ENCODE data around the gene PWP2.
"Not testable (repeated sequence)": the region's sequence is repeated elsewhere in the genome, so short reads cannot be mapped to it uniquely, and the experiment has no call there.

PWP2 gene

DNA sequence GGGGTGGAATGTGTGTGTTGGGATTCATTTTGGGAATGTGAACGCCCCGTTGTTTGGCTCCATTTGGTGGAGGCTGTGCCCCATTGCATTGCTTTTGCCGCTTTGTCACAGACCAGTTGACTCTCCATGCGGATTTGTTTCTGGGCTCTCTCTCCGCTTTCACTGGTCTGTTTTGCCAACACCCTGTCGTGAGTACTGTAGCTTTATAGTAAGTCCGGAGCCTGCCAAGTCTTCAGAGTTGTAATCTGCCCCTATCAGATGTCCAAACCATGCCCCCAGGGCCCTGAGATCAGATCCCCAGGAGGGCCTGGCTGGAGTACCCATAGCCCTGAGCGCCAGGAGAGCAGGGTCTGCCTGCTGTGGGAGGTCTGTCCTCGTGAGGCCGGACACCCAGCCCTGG, 43.1 kb downstream of the PWP2 start:
- H3K4me3 ChIP-seq (ENCODE audit: low read depth, low read length); DNase-seq (ENCODE audit: low read depth): not testable (repeated sequence)

DNA sequence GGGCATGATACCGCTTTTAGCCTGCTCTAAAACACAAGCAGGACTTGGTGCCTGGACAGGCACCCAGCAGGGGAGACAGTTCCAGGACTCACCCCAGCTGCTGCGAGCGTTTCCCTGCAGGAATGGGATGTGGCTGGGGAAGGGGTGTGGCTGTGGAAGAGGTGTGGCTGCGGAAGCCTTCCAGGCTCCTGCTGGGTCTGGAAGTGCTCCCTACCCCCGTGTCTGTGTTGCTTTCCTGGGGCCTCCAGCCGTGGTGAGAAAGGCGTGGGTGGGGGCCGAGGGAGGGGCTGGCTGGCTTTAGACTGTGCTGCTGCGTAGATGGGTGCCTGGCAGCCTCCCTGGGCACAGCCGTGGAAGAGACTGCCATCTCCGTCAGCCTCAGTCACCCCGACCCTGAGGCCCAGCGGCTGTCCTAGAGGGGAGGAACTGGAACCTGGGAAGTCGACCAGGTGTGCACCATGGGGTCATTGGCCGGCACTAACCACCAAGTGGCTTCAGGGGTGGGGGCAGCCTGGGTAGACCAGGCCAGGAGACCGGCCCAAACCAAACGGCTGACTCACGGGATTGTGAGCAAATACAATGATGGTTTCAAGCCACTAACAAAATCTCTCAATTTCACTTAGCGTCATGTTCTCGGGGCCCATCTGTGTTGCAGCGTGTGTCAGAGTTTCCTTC, 46.2 kb downstream of the PWP2 start:
- peak overlapping the region; percentile 31 for H3K4me3 ChIP-seq (ENCODE audit: low read depth, low read length)
- not testable (repeated sequence) for DNase-seq (ENCODE audit: low read depth)

DNA sequence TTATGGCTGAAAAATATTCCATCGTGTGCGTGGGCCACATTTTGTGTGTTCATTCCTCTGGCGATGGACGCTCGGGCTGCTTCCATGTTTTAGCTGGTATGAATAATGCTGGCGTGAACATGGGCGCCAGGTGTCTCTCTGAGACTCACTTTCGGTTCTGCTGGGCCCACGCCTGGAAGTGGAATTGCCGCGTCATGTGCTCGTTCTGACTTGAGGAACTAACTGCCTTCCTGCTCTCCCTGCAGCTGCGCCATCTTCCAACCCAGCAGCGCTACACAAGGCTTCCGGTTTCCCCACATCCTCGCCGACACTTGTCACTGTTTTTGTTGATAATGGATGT, 46.7 kb downstream of the PWP2 start:
- not testable (repeated sequence) for DNase-seq (ENCODE audit: low read depth)

DNA sequence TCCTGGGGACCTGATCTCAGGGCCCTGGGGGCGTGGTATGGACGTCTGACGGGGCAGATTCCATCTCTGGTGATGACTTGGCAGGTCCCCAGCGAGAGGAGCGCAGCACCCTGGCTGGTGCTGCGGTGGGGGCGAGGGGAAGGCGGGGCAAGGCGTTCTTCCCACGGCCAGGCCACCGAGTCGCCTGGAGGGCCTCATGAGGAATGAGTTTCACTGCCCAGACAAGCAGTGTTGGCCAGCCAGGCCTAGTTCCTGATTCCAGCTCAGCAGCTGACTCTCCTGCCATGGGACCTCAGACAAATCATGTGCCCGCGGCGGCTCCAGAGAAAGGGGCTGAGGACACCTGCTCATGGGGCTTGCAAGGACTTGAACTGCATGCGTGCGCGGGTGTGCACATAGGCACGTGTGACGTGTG, 47.6 kb downstream of the PWP2 start:
- not testable (repeated sequence) for DNase-seq (ENCODE audit: low read depth); H3K4me3 ChIP-seq (ENCODE audit: low read depth, low read length)

More for the DNA sequence above, 46.7 kb downstream of the PWP2 start:
- not testable (repeated sequence) for H3K4me3 ChIP-seq (ENCODE audit: low read depth, low read length)

DNA sequence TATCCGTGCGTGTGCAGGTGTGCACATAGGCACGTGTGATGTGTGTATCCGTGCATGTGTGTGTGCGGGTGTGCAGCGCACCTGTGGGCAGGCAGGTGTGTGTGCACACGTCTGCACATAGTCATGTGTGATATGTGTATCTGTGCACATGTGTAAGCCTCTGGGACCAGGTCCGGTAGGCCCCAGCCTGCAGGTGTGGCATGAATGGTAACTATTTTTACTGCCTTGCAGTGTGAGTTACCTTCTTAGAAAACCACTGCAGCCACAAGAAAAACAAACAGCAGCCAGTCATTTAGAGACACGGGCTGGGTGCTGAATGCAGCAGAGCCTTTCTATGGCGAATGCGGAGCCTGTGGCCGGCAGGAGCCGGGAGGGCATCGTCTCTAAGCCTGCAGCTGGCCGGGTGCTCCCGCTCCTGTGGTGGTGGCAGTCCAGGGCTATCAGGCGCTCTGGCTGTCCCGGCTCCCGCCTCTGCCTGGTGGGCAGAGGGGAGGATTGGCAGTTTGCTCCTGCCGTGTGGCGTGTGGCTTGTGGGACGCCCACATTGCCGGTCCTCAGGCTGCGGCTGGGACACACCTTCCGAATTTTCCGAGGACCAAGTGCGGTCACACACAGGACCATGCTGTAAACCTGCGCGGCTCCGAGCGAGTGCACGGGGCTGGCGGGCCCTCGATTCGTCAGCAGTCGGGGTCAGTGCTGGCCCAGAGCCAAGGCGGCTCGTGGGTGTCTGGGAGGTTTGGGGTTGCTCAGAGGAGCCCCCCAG, 48.2 kb downstream of the PWP2 start:
- DNase-seq (ENCODE audit: low read depth), result peak; percentile 58
- H3K4me3 ChIP-seq (ENCODE audit: low read depth, low read length), result not testable (repeated sequence)

DNA sequence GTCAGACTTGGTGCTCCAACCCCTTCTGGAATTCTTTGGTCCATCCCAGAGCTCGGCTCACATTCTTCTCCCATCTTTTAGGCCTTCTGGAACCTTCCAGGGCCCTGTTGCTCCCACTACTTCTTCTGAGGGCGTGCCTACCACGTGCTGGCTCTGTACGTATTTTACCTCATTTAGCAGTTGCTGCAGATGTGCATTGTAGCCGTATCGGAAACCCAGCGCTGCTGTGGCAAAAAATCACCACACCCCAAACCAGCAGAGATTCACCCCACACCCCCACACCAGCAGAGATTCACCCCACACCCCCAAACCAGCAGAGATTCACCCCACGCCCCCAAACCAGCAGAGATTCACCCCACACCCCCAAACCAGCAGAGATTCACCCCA, 48.8 kb downstream of the PWP2 start:
- DNase-seq (ENCODE audit: low read depth); H3K4me3 ChIP-seq (ENCODE audit: low read depth, low read length): not testable (repeated sequence)

DNA sequence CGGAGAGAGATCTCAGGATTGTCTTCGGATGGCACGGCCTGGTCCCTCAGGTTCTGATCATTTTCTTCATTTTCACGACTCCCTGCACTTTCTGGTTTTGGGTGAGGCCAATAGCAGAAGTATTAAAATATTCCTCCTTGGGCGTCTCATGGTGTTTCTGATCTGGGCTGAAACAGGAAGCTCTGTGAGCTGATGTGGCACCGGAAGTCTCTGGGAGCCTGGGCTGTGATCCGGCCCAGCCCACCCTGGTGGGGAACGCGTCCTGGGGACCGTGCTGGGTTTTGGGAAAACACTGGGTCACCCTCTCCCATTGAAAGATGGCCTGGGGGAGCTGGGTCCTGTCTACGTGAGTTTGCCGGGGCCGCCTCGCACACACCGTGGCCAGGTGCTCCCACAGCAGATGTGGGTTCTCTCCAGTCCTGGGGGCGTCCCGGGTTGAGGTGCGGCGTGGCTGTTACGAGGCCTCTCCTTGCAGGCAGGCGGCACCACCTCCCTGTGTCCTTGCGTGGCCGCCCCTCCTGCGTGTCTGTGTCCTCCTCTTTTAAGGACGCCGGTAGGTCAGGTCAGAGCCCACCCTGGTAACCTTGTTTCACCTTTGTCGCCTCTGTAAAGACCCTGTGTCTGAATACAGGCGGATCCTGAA, 50.4 kb downstream of the PWP2 start:
- H3K4me3 ChIP-seq (ENCODE audit: low read depth, low read length); DNase-seq (ENCODE audit: low read depth): not testable (repeated sequence)

DNA sequence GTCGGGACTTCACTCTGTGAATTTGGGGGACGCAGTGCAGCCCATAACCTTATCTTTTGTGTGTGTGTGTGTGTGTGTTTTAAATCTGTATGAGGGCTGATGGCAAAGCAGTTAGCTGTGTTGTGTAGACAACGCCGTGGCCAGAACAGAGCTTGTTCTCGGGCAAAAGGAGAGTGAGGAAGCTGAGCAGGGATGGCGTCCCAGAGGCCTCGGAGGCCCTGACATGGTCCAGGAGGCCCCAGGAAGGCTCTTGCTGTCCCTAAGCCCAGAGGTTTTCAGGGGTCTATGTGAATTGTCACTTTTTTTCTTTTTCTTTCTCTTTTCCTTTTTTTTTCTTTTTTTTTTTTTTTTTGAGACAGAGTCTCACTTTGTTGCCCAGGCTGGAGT, 50.9 kb downstream of the PWP2 start:
- not testable (repeated sequence) for DNase-seq (ENCODE audit: low read depth); H3K4me3 ChIP-seq (ENCODE audit: low read depth, low read length)

DNA sequence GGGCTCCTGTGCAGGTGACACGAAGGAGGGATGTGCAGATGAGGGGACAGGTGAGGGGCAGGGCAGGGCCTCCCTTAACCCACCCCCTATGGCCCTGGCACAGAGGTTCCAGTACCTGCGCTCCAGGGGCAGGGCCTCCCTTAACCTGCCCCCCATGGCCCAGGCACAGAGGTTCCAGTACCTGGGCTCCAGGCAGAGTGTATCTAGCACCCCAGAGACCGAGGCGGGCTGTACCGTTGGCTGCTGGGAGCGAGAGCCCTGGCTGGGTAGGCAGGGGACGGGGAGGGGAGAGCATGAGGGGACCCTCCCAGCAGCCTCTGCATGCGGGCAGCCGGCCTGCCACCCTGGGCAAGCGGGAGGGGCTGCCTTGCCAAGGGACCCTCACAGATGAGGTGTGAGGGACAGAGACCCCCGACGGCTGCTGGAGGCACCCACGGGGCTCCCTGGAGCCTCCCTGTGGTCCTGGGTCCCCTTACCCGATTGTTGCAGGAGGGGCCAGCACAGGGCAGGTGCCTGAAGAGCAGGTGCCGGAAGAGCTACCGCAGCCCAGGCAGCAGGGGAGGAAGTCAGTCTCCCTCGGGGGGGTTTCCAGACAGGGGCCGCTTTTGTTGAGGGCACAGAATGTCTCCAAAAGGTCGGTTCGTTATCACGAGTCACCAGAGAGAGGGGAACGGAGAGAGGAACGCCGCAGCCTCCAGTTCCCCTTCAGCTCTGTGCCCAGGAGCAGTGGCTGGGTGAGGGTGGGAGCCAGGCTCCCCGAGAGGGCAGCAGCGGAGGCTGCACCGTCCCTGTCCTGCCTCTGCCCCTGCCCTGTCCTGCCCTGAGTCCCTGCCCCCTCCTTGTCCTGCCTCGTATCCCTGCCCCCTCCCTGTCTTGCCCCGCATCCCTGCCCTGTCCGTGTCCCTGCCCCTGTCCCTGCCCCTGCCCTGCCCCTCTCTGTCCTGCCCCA, 52.4 kb downstream of the PWP2 start:
- H3K4me3 ChIP-seq (ENCODE audit: low read depth, low read length), result peak overlapping the region; percentile 53
- not testable (repeated sequence) for DNase-seq (ENCODE audit: low read depth)

DNA sequence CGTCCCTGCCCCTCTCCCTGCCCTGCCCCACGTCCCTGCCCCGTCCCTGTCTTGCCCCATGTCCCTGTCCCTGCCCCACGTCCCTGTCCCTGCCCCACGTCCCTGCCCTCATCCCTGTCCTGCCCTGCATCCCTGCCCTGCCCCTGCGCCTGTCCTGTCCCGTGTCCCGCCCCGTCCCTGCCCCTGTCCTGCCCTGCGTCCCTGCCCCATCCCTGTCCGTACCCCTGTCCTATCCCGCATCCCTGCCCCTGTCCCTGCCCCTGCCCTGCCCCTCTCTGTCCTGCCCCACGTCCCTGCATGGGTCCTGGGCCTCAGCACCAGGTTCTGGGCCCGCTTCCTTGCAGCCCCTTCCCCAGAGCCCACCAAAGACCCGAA, 53.1 kb downstream of the PWP2 start:
- DNase-seq (ENCODE audit: low read depth); H3K4me3 ChIP-seq (ENCODE audit: low read depth, low read length): not testable (repeated sequence)

DNA sequence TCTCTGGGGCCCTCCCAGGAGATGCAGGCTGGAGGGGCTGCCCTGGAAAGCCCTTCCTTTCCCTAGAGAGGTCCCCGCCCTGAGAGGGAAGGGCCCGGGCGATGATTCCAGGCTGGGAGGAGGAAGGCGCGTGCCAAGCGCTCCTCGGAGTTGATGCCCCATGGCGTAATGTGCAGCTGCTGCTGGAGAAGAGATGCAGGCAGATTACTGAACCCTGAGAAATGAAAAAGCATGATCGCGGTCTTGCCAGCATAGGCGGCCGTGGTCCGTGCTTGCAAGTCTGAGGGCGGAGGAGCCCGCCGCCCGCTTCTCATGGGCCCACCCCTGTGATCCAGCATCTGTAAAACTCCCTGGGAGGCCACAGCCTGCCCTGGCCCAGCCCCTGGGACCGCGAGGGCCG, 53.6 kb downstream of the PWP2 start:
- not testable (repeated sequence) for H3K4me3 ChIP-seq (ENCODE audit: low read depth, low read length); DNase-seq (ENCODE audit: low read depth)

DNA sequence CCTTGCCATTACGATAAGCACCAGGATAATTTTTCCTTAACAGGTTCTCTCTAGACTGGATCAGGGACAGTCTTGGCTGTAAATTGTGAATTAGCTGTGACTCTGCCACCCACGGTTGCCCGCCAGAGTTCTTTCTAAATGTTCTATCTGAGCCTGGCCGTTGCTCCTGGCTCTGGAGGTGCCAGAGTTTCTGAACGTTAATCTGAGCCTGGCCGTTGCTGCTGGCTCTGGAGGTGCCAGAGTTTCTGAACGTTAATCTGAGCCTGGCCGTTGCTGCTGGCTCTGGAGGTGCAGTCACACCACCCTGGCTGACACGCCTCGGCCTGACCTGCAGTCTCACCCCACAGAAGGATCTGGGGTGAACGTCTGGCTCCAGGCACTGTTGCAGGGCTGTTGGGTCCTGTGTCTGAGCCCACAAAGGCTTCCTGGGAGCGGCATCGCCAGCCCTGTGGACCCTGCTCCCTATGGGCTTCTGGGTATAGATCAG, 56.0 kb downstream of the PWP2 start:
- not testable (repeated sequence) for H3K4me3 ChIP-seq (ENCODE audit: low read depth, low read length); DNase-seq (ENCODE audit: low read depth)

DNA sequence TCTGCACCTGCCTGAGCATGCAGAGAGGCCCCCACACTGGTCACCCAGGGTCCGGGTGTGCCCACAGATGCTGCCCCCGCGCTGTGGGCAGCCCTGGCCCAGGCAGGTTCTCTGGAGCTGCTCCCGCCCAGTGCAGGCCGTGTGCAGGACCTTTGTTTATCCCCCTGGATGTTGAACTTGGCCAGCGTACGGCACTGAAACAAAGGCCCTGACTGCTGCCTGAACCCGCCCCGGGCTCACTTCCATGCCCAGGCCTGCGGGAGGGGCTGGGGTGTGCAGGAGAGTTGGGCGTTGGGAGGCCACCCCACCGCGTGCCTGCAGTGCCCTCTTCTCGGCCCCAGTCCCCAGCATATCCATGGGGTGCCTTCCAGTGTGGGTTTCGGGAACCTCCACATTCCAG, 58.7 kb downstream of the PWP2 start:
- H3K4me3 ChIP-seq (ENCODE audit: low read depth, low read length), result not testable (repeated sequence)

DNA sequence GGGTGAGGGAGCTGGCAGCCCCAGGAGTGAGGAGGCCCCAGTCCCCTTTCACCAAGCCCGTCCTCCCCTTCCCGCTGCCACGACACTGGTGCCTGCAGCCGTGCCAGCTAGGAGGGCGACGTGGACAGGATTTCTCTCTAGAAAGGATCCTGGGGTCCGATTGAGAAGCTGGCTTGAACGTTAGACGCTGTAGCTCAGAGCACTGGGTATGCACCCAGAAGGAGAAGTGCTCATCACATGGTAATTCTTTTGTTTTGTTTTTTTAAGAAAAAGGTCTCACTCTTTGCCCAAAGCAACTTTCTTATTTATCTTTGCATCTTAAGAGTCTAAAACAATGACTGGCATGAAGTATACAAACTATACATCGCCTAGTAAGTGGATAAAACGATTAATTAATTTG, 60.3 kb downstream of the PWP2 start:
- DNase-seq (ENCODE audit: low read depth); H3K4me3 ChIP-seq (ENCODE audit: low read depth, low read length): not testable (repeated sequence)

More for the DNA sequence above, 58.7 kb downstream of the PWP2 start:
- DNase-seq (ENCODE audit: low read depth), result not testable (repeated sequence)

DNA sequence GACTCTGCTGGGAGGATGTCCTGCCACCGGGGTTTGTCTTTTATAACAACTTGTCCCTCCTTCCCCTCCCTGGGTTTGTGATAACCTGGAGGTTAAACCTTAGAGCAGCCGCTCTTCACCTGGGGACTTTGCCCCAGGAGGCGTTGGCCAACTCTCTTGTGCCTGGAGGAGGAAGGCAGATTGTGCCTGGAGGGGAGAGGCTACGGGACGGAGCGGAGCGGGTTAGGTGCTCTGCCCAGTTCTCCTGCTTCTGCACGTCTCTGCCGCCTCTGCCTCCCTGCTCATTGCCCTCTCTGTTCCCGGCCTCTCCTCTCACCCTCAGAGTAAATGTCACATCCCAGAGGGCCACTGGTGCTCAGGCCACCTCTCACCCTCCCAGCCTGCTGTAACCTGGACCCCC, 63.1 kb downstream of the PWP2 start:
- not testable (repeated sequence) for H3K4me3 ChIP-seq (ENCODE audit: low read depth, low read length); DNase-seq (ENCODE audit: low read depth)

DNA sequence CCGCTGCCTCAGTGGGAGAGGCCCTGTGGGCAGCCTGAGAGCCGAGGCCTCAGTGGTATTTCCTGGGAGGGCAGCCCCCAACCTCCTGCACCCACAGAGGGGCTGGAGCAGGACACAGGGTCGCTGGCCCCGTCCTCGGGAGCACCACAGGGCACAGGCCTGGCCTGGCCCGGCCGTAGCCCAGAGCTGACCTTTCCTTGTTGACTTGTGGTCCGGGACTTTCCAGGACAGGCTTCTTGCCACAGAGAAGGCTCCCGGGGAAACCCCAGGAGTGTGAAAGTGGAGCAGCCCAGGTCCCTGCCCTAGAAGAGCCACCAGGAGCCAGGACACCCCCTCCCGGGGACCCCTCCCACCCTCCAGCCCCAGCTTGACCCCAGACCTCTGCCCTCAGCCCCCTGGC, 63.7 kb downstream of the PWP2 start:
- not testable (repeated sequence) for DNase-seq (ENCODE audit: low read depth); H3K4me3 ChIP-seq (ENCODE audit: low read depth, low read length)

DNA sequence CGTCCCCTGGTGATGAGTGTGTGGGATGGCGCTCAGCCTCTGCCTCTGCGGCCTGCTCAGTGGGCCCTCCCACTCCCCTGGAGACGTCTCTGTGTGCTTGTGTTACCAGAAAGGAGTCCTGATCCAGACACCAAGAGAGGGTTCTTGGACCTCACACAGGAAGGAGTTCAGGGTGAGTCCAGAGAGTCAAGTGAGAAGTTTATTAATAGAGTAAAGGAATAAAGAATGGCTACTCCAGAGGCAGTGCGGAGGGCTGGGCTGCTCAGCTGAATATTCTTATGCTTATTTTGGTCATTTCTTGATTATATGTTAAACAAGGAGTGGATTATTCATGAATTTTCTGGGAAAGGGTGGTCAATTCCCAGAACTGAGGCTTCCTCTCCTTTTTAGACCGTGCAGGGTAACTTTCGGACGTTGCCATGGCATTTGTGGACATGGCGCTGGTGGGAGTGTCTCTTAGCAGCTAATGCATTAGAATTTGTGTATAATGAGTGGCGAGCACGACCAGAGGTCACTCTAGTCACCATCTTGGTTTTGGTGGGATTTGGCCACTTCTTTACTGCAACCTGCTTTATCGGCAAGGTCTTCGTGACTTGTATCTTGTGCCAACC, 64.9 kb downstream of the PWP2 start:
- H3K4me3 ChIP-seq (ENCODE audit: low read depth, low read length); DNase-seq (ENCODE audit: low read depth): not testable (repeated sequence)

DNA sequence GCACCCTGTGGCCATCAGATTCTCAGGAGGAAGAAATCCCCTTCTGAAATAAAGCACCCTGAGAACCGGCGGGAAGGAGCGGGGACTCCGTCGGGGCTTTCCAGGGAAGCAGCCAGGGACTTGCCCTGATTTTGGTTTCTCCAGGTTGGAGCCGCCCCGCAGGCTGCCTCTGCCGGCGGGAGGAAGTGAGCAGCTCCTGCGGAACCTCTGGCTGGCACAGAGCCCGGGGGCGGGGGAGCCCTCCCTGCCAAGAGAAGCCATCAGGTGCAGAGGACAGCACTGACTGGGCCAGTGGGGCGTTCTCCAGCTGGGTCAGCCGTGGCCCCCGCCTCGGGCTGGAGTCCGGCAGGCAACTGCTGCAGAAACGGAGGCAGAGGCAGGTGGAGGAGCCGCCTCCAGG, 65.5 kb downstream of the PWP2 start:
- not testable (repeated sequence) for H3K4me3 ChIP-seq (ENCODE audit: low read depth, low read length); DNase-seq (ENCODE audit: low read depth)

DNA sequence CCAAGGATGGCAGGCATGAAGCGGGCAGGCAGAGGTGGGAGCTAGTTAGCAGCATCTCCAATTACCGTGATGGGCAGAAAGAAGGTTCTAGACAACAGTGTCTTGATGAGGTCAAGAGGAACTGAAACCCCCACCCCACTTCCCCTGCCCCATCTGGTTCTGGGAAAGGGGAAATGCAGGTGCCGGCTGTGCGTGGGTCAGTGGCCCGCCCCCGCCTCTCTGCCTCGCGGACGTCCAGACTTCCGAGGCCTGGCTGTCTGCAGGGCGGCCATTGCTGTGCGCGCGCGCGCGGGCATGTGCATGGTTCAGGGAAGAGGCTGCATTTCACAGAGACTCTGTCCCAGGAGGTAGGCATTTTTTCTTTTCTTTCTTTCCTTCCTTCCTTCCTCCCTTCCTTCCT, 68.0 kb downstream of the PWP2 start:
- DNase-seq (ENCODE audit: low read depth), result peak; percentile 8
- H3K4me3 ChIP-seq (ENCODE audit: low read depth, low read length), result not testable (repeated sequence)

All from GM12865 (cell line).